HG02840 (cell line): ENCODE measurements around the gene TEN1.

Experiments
- ATAC-seq: cut with Tn5 transposase; IDR thresholded peaks from one replicate; pipeline ENCODE4 v1.9.1; 2021; ENCODE audit warnings: mild to moderate bottlenecking, moderate library complexity, moderate number of reproducible peaks; ENCODE audit not compliant: unreplicated experiment, low FRiP score

The TEN1 gene

DNA sequence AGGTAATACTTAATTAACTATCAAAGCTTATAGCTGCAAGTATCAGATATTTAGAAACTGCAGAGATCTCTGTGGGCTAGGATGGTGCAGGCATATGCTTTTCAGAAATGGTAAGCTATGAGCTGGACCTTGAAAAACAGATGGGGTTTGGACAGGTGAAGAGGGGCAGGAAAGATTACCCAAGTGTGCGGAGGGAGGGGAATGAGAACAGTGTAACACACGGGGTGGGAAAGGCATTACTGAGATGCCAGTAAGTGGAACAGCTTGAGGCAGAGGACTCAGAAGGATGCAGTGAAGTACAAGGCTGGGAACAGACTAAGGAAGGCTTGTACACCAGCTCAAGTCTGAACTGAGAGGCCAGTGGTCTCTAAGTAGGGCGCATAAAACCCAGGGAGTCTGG, 70.2 kb downstream of the TEN1 start:
- no peak for ATAC-seq

DNA sequence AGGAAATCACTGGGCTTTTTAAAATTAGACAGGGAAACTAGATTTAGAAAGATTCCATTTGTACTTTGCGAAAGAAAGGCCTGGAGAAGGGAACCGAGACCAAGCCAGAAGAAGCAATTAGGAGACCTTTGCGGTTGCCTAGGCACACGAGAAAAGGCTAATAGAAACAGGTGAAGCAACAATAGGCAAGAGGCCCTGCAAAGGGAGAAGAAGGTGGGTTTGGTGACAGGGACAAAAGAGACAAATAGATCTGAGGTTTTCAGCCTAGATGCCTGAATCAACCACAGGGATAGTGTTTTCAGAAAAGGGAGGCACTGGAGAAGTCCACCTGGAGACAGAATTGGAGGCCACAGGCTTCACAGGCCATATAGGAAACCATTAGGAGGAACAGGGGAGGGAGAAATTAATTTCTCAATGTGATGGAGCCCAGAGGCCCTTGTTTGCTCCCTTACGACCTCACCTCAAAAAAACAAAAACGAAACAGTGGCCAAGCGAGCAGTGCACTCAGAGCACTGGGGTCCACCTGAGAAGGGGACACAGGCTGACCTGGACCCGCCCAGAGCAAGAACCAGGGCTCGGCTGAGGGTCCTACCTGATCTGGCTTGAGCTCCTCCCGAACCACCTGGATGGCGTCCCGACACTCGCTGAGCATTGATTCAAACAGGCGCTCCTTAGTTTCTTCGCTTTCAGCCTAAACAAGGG, 70.9 kb downstream of the TEN1 start:
- no peak for ATAC-seq
